GM12878 (cell line): ENCODE data around the gene HSFX3. TPM values are rescaled to one million over a fixed set of nuclear protein-coding genes. Genes with fewer than 3 reads are reported as not detected.
A peak's percentile ranks its signal among the peaks of the same experiment; 100 is the strongest.

Experiments
- ELK1 ChIP-seq: IDR thresholded peaks from 2 replicates; pipeline ENCODE4 v1.6.1; 2012; ENCODE audit warnings: low read depth, low read length, improper control_type of control experiment
- ESRRA ChIP-seq: IDR thresholded peaks from 2 replicates; pipeline ENCODE4 v1.6.1; 2012; ENCODE audit warnings: mild to moderate bottlenecking, low read length, improper control_type of control experiment
- HCFC1 ChIP-seq: fragments of 150-350 bp; IDR thresholded peaks from 2 replicates; pipeline ENCODE4 v1.6.1; 2014; ENCODE audit warnings: low read length
- HDGF ChIP-seq: fragments of 450-650 bp; IDR thresholded peaks from 2 replicates; pipeline ENCODE4 v1.6.1; 2016; ENCODE audit warnings: antibody characterized with exemption
- HSF1 ChIP-seq: fragments of 150-350 bp; IDR thresholded peaks from 2 replicates; pipeline ENCODE4 v1.6.1; 2014; ENCODE audit warnings: mild to moderate bottlenecking, low read depth, low read length
- IRF4 ChIP-seq: IDR thresholded peaks from 2 replicates; pipeline ENCODE4 v1.6.1; 2011; ENCODE audit warnings: low read depth, low read length
- JUND ChIP-seq: IDR thresholded peaks from 2 replicates; pipeline ENCODE4 v1.6.1; 2012; ENCODE audit warnings: low read depth, mild to moderate bottlenecking, low read length, improper control_type of control experiment, moderate library complexity
- NFXL1 ChIP-seq: fragments of 450-650 bp; IDR thresholded peaks from 2 replicates; pipeline ENCODE4 v1.6.1; 2017; ENCODE audit warnings: antibody characterized with exemption, mild to moderate bottlenecking, borderline replicate concordance
- PRDM15 ChIP-seq: fragments of 450-650 bp; formaldehyde crosslinking; IDR thresholded peaks from 2 replicates; pipeline ENCODE4 v1.4.0; 2020; ENCODE audit warnings: mild to moderate bottlenecking, moderate library complexity
- RAD21 ChIP-seq: IDR thresholded peaks from 2 replicates; pipeline ENCODE4 v1.6.1; 2011; ENCODE audit warnings: mild to moderate bottlenecking, low read depth, low read length, moderate library complexity; ENCODE audit not compliant: insufficient read depth
- RBBP5 ChIP-seq: fragments of 200-600 bp; sonication (generic); conservative IDR thresholded peaks from 2 replicates; pipeline ENCODE4 v1.6.1; 2016
- RUNX3 ChIP-seq: IDR thresholded peaks from 2 replicates; pipeline ENCODE4 v1.6.1; 2012; ENCODE audit warnings: low read length, inconsistent platforms
- SIX5 ChIP-seq: IDR thresholded peaks from 2 replicates; pipeline ENCODE4 v1.6.1; 2011; ENCODE audit warnings: mild to moderate bottlenecking, low read depth, low read length, moderate library complexity; ENCODE audit not compliant: severe bottlenecking
- SMAD1 ChIP-seq: fragments of 450-650 bp; IDR thresholded peaks from 2 replicates; pipeline ENCODE4 v1.6.1; 2018; ENCODE audit warnings: mild to moderate bottlenecking, low read depth; ENCODE audit not compliant: partially characterized antibody
- ZNF217 ChIP-seq: fragments of 450-650 bp; IDR thresholded peaks from 2 replicates; pipeline ENCODE4 v1.6.1; 2017; ENCODE audit warnings: antibody characterized with exemption, mild to moderate bottlenecking
- polyA plus RNA-seq, 11 experiments: library from polyadenylated mRNA; depleted of rRNA in 4 of 11; unstranded in 6 of 11; stranded (reverse) in 5 of 11; fragments of >200 nt; fragmentation: Nextera tagmentation in 4 of 11; fragmentation: Illumina TruSeq in 1 of 11; extraction: Ambion mirVana in 4 of 11; extraction: Trizol in 1 of 11; gene quantifications; 1 replicate in 1 of 11; 2 replicates in 10 of 11; pipeline versions ENCODE4 v1.2.1 to v1.2.3, GENCODE V29; 2011 to 2016; ENCODE audit warnings: inconsistent platforms in 2 of 11, missing spikeins in 2 of 11, low read depth in 1 of 11
- total RNA-seq, 4 experiments: library from RNA; depleted of rRNA in 3 of 4; stranded (reverse); fragments of >200 nt in 3 of 4; fragmentation: Illumina TruSeq in 1 of 4; extraction: Trizol in 1 of 4; gene quantifications; 2 replicates each; pipeline versions ENCODE4 v1.2.1 to v1.2.3, GENCODE V29; 2013 to 2021
- TF ChIP-seq, protein P1 (sequence below): fragments of 450-650 bp; IDR thresholded peaks from 2 replicates; pipeline ENCODE4 v1.6.1; 2017; ENCODE audit warnings: mild to moderate bottlenecking, moderate library complexity
- TF ChIP-seq, protein P2 (sequence below): fragments of 450-650 bp; IDR thresholded peaks from 2 replicates; pipeline ENCODE4 v1.6.1; 2018; ENCODE audit warnings: borderline replicate concordance, mild to moderate bottlenecking; ENCODE audit not compliant: partially characterized antibody

HSFX3 gene
- total and polyA plus RNA-seq, 10 of the 15 experiments (the other 5 are each of a cell fraction or from before 2014, with no cell fraction given): 0.05 to 0.40 (median 0.29) TPM; not detected in 5

- no peak for TF ChIP-seq JUND
- TF ChIP-seq RUNX3: peak; percentile 31; the same call in 1 of the 2 replicates
- no peak for TF ChIP-seq HCFC1
- TF ChIP-seq PRDM15: no peak
- TF ChIP-seq, protein P1, sequence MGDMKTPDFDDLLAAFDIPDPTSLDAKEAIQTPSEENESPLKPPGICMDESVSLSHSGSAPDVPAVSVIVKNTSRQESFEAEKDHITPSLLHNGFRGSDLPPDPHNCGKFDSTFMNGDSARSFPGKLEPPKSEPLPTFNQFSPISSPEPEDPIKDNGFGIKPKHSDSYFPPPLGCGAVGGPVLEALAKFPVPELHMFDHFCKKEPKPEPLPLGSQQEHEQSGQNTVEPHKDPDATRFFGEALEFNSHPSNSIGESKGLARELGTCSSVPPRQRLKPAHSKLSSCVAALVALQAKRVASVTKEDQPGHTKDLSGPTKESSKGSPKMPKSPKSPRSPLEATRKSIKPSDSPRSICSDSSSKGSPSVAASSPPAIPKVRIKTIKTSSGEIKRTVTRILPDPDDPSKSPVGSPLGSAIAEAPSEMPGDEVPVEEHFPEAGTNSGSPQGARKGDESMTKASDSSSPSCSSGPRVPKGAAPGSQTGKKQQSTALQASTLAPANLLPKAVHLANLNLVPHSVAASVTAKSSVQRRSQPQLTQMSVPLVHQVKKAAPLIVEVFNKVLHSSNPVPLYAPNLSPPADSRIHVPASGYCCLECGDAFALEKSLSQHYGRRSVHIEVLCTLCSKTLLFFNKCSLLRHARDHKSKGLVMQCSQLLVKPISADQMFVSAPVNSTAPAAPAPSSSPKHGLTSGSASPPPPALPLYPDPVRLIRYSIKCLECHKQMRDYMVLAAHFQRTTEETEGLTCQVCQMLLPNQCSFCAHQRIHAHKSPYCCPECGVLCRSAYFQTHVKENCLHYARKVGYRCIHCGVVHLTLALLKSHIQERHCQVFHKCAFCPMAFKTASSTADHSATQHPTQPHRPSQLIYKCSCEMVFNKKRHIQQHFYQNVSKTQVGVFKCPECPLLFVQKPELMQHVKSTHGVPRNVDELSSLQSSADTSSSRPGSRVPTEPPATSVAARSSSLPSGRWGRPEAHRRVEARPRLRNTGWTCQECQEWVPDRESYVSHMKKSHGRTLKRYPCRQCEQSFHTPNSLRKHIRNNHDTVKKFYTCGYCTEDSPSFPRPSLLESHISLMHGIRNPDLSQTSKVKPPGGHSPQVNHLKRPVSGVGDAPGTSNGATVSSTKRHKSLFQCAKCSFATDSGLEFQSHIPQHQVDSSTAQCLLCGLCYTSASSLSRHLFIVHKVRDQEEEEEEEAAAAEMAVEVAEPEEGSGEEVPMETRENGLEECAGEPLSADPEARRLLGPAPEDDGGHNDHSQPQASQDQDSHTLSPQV: no peak
- no peak for TF ChIP-seq SMAD1
- no peak for TF ChIP-seq RBBP5
- no peak for TF ChIP-seq HDGF
- no peak for TF ChIP-seq ZNF217
- no peak for TF ChIP-seq ESRRA
- TF ChIP-seq ELK1: no peak
- TF ChIP-seq, protein P2, sequence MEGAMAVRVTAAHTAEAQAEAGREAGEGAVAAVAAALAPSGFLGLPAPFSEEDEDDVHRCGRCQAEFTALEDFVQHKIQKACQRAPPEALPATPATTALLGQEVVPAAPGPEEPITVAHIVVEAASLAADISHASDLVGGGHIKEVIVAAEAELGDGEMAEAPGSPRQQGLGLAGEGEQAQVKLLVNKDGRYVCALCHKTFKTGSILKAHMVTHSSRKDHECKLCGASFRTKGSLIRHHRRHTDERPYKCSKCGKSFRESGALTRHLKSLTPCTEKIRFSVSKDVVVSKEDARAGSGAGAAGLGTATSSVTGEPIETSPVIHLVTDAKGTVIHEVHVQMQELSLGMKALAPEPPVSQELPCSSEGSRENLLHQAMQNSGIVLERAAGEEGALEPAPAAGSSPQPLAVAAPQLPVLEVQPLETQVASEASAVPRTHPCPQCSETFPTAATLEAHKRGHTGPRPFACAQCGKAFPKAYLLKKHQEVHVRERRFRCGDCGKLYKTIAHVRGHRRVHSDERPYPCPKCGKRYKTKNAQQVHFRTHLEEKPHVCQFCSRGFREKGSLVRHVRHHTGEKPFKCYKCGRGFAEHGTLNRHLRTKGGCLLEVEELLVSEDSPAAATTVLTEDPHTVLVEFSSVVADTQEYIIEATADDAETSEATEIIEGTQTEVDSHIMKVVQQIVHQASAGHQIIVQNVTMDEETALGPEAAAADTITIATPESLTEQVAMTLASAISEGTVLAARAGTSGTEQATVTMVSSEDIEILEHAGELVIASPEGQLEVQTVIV: no peak
- no peak for TF ChIP-seq NFXL1
- TF ChIP-seq HSF1: no peak
- TF ChIP-seq IRF4: no peak
- no peak for TF ChIP-seq SIX5
- no peak for TF ChIP-seq RAD21
These were observed 44.6 kb downstream of the HSFX3 start, which contains the start of gene IDS (continued) for GRCh38 chrX:149504915-149505651.
